ENCODE data around the gene PTMS.

The PTMS gene

GRCh38 chr12:6752921-6753771 lies 13.0 kb upstream of the PTMS start, which contains the start of gene MLF2:
MLF2 (minus strand) TSS chr12:6753141; CDS start chr12:6752334, 807 bp downstream.
- FAIRE-seq = peak; percentile 56

GRCh38 chr12:6753772-6754356 lies 12.3 kb upstream of the PTMS start:
- no peak for FAIRE-seq

- FAIRE-seq = no peak
These were observed 11.8 kb upstream of the PTMS start for GRCh38 chr12:6754411-6754810.

- no peak for FAIRE-seq
These were observed 9.0 kb upstream of the PTMS start for GRCh38 chr12:6757028-6757690.

GRCh38 chr12:6758506-6759095 lies 7.6 kb upstream of the PTMS start:
- FAIRE-seq = no peak

- FAIRE-seq = no peak
These were observed 6.4 kb upstream of the PTMS start for GRCh38 chr12:6759741-6760140.

- no peak for FAIRE-seq
These were observed 2.8 kb upstream of the PTMS start for GRCh38 chr12:6763380-6763779.

GRCh38 chr12:6764011-6764828 lies 1.9 kb upstream of the PTMS start:
- peak; percentile 97 for FAIRE-seq

- FAIRE-seq = no peak
These were observed 1.0 kb upstream of the PTMS start for GRCh38 chr12:6765048-6765633.

GRCh38 chr12:6766651-6767349 lies 637 bp downstream of the PTMS start:
- no peak for FAIRE-seq

GRCh38 chr12:6767353-6768319 lies 1.5 kb downstream of the PTMS start:
- FAIRE-seq = no peak

- no peak for FAIRE-seq
These were observed 2.3 kb downstream of the PTMS start for GRCh38 chr12:6768437-6768914.

GRCh38 chr12:6768990-6769389 lies 2.8 kb downstream of the PTMS start:
- no peak for FAIRE-seq

GRCh38 chr12:6769666-6770065 lies 3.5 kb downstream of the PTMS start:
- FAIRE-seq = no peak

- FAIRE-seq = no peak
These were observed 3.9 kb downstream of the PTMS start for GRCh38 chr12:6770094-6770493.

- FAIRE-seq = no peak
These were observed 4.4 kb downstream of the PTMS start for GRCh38 chr12:6770600-6770999.

- FAIRE-seq = no peak
These were observed 4.9 kb downstream of the PTMS start for GRCh38 chr12:6771091-6771495.

GRCh38 chr12:6771509-6772330 lies 5.6 kb downstream of the PTMS start:
- no peak for FAIRE-seq

GRCh38 chr12:6772331-6772695 lies 6.2 kb downstream of the PTMS start, which contains the start of gene LAG3:
LAG3 (plus strand) TSS chr12:6772520; CDS start chr12:6772853, 333 bp downstream.
- no peak for FAIRE-seq

Measured in islet of Langerhans (tissue), 1 donor.